GM21381 (cell line): Measurements from ENCODE around the gene INA.
"Not testable (repeated sequence)": the region's sequence is repeated elsewhere in the genome, so short reads cannot be mapped to it uniquely, and the experiment has no call there.

Source experiments
- ATAC-seq: cut with Tn5 transposase; IDR thresholded peaks from one replicate; pipeline ENCODE4 v1.9.1; 2021; ENCODE audit warnings: mild to moderate bottlenecking, moderate library complexity; ENCODE audit not compliant: unreplicated experiment

INA gene

DNA sequence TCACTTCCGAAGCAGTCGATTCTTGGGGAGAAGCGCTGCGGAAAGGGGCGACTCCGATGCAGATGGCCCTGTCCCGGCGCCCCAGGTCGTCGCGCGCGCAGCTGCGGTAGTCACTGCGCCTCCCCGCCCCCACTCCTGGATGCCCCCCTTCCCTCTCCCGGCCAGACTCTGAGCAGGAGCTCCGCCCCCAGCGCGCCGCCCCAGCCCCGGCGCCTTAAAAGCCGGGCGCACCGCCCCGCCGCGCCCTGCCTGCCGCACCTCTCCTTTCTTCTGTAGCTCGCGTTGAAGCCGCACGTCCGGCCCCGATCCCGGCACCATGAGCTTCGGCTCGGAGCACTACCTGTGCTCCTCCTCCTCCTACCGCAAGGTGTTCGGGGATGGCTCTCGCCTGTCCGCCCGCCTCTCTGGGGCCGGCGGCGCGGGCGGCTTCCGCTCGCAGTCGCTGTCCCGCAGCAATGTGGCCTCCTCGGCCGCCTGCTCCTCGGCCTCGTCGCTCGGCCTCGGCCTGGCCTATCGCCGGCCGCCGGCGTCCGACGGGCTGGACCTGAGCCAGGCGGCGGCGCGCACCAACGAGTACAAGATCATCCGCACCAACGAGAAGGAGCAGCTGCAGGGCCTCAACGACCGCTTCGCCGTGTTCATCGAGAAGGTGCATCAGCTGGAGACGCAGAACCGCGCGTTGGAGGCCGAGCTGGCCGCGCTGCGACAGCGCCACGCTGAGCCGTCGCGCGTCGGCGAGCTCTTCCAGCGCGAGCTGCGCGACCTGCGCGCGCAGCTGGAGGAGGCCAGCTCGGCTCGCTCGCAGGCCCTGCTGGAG, at the start of gene INA:
INA (plus strand) TSS at position 243 of the 817 bp plus-strand sequence; CDS start at position 317, 74 bp downstream.
- ATAC-seq, result no peak

DNA sequence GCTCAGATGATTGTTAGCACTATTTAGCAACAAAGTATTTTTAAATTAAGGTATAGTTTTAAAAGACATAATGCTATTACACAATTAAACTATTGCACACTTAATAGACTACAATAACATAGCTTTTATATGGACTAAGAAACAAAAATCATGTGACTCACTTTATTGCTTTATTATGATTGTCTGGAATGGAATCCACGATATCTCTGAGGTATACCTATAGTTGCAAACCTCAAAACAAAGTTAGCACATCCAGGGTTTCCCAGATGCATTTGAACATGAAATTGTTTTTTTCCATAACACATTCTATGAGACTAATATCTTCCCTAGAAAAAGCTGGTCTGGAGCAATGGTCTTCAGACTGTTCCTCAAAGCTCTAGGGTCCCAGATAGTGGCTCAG, 49.5 kb upstream of the INA start:
- no peak for ATAC-seq

DNA sequence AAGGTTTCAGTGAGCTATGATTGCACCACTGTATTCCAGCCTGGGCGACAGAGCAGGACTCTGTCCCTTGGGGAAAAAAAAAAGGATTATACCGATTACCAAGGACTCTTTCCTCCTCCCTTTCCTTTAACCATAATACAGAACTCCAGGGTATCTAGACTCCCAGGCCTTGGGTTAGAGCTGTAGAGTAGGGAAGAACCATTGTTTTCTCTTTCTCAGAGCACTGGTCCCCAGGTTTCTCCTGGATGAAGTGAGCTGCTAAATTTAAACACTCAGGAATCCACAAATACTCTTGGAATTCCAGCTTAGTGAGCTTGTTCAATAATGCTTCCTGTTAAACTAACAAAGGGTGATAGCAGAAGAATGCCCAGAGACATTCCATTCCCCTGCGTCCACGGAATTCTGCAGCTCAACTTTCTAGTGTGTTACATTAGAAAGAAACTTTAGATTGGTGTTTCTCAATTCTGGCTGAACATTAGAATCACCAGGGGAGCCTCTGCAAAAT, 45.8 kb upstream of the INA start:
- ATAC-seq, result no peak

DNA sequence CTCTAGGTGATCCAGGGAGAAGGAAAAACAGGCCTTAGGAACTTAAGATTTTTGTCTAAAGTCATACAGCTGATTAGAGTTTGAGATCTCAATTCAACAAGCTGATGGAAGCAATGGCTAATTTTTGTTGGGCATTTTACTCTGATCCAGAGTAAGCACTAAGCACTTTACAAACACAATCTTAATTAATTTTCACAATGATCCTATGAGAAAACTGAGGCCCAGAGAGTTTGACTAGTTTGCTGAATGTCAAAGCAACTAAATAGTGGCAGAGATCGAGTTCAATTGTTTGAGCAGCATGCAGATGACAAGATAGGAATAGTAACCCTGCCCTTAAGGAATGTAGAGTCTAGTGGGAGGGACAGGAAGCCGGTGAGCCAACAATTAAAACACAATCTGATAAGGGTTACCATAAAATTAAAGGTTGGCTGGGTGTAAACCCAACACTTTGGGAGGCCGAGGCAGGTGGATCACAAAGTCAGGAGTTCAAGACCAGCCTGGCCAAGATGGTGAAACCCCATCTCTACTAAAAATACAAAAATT, 44.7 kb upstream of the INA start:
- ATAC-seq, result no peak

DNA sequence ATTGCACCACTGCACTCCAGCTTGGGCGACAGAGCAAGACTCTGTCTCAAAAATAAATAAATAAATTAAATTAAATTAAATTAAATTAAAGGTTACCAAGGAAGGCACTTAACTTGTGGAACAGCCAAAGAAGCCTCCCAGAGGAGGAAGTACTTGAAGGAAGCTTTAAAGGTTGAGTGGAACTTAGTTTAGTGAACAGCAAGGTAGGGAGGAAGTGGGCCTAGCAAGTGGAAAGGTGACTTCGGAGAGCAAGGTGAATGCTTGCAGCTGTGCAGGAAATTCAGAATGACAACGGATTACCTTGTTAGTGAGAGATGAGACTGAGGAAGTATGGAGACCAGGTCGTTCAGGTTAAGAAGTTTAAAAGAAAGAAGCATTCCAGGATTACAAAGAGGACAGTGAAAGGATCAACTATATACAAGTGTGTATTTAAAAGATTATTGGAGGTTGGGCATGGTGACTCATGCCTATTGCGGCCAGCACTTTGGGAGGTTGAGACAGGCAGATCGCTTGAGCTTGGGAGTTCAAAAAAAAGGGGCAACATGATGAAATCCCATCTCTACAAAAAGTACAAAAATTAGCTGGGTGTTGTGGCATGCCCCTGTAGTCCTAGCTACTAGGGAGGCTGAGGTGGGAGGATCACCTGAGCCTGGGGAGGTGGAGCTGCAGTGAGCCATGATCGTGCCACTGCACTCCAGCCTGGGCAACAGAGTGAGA, 44.0 kb upstream of the INA start:
- no peak for ATAC-seq

DNA sequence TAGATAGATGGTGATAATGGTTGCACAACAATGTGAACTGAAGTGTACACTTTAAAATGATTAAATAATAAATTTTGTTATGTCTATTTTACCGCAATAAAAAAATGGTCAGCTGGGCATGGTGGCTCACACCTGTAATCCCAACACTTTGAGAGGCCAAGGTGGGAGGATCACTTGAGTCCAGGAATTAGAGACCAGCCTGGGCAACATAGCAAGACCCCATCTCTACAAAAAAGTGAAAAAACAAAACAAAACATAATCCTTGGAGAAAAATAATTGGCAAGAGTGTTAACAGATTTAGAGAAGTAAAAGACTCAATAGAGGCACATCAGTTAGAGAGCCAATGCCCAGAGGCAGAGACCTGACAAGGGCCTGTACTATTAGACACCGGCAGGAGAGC, 41.2 kb upstream of the INA start:
- ATAC-seq, result no peak

DNA sequence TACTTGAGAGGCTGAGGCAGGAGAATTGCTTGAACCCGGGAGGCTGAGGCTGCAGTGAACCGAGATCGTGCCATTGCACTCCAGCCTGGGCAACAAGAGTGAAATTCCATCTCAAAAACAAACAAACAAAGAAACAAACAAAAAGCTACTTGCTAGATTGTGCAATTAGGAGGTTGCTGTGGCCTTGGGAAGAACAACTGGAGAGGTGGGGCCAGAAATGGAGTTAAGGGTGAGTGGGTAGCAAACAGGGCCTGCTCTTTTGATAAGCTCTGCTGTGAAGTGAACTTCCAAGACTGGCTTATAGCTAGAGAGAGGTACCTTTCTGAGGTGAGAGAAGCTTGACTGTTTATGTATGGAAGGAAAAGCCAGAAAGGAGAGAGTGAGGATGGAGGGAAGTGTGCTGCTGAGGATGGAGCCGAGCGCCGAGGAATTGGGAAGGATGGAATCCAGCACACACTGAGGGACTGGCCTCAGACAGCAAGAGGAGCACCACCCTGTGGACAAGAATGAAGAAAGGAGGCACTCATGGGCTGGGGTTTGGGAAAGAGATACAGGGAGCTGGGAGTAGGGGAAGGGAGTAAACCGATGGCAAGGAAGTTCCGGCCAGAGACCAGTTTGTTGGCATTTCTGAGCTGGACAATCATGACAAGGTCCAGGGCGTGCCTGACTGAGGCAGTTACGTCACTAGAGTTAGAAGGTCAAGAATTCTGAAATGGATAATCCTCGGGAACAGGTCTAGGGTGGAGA, 38.3 kb upstream of the INA start:
- no peak for ATAC-seq

DNA sequence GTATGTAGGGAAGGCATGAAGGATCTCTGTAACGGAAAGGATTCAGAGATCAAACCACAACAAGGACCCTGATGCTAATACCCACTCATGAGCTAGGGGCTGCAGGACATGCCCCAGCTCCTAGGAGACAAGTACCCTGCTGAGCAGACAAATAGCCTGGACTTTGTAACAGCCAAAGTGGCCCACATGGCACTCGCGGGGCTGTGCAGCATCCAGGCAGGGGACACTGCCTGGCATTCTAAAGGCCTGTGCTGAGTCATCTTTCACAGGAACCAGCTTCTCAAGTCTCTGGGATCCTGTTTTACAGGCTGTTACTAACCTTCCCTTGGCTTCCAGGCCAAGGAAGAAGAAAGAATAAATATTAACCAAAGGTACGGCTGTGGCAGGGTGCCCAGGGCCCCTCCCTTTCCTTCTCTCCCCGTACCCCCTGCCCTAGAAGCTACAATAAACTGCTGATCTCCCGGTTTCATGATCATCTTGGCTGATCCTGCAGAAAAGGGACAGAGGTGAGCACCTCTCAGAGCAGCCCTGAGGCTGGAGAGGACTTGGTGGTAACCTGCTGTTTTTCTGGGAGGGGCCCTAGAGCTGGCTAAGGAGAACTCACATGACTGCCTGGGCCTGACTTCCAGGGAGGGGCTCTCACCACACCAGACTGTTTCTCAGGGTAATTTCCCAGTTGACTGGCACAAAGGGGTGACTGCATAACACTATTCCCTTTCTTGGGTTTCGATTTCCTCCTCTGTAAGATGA, 35.5 kb upstream of the INA start:
- ATAC-seq, result no peak

DNA sequence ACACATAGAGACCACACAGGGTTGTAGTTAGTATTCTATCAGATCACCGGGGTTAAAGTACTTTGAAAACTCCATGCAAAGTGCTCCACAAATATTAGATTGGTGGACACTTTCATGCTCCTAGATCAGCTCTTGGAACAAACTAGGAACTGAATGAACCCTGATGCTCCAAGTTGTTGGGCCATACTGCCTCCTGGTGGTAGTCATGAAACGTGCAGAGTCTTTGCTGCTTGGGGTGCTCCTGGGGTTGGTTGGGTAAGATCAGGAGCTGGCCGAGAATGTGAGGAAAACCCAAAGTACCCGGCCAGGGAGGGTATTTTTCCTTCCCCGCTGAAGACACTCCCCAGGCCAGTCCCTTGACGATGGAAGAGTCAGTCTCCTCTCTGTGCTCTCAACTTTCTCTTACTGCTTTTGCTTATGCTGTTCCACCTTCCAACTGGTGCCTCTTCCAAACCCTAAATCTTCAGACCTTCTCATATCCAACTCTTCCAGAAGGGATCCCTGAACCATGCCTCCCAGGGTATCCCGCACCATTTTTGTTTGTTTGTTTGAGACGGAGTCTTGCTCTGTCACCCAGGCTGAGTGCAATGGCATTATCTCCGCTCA, 32.2 kb upstream of the INA start:
- no peak for ATAC-seq

DNA sequence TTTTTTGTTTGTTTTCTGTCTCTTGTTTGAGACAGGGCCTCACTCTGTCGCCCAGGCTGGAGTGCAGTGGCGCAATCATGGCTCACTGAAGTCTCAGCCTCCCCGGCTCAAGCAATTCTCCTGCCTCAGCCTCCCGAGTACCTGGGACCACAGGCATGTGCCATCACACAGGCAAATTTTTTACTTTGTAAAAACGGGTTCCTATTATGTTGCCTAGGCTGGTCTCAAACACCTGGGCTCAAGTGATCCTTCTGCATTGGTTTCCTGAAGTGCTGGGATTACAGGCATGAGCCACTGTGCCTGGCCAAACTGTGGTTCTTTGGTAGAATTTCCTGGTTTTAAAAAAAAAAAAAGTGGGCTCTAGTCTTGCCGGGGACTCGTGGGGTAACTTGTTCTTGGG, 31.4 kb upstream of the INA start, which contains the start of gene RPEL1:
RPEL1 (plus strand) TSS at position 301 of the 400 bp plus-strand sequence. CDS start 110 bp downstream, outside the sequence.
- ATAC-seq, result not testable (repeated sequence)

DNA sequence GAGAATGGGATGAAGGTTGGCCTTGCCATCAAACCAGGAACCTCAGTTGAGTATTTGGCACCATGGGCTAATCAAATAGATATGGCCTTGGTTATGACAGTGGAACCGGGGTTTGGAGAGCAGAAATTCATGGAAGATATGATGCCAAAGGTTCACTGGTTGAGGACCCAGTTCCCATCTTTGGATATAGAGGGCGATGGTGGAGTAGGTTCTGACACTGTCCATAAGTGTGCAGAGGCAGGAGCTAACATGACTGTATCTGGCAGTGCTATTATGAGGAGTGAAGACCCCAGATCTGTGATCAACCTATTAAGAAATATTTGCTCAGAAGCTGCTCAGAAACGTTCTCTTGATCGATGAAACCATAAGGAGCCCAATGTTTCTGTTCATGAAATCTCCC, 30.6 kb upstream of the INA start:
- no peak for ATAC-seq

DNA sequence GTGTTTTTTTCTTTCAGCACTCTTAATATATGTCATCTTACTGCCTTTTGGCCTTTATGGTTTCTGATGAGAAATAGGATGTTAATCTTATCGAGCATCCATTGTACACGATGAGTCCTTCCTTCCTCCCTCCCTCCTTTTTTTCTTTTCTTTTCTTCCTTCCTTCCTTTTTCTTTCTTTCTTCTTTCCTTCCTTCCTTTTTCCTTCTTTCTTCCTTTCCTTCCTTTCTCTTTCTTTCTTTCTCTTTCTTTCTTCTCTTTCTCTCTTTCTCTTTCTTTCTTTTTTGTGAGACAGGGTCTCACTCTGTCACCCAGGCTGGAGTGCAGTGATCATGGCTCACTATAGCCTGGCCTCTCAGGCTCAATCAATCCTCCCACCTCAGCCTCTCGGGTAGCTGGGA, 22.8 kb upstream of the INA start:
- no peak for ATAC-seq

DNA sequence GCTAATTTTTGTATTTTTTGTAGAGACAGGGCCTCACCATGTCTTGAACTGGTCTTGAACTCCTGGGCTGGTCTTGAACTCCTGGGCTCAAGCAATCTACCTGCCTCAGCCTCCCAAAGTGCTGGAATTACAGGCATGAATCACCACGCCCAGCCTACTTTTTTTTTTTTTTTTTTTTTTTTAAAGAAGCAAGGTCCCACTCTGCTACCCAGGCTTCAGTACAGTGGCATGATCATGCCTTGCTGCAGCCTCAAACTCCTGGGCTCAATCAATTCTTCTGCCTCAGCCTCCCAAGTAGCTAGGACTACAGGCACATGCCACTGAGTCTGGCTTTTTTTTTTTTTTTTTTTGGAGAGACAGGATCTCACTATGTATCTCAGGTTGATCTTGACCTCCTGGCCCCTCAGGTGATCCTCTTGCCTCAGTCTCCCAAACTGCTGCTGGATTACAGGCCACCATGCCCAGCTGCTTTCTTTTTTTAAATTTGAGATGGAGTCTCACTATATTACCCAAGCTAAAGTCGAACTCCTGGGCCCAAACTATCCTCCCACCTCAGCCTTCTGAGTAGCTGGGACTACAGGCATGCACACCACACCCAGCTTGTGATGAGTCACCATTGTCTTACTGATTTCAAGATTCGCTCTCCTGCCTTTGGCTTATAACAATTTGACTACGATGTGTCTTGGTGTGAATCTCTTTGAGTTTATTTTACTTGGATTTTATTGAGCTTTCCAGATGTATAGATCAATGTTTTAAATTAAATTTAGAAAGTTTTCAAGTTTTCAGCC, 22.2 kb upstream of the INA start:
- no peak for ATAC-seq

DNA sequence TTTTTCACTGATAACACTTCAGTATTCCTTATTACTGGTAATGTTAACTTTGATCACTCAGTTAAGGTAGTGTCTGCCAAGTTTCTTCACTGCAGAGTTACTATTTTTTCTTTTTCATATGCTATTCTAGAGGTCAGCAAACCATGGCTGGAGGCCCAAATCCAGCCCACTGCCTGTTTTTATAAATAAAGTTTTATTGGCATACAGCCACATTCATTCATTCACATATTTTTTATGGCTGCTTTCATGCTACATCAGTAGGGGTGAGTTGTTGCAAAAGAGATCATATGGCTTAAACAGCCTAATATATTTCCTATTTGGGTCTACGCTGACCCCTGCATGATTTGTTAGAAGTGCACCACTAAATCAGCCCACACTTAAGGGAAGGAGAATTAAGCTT, 20.3 kb upstream of the INA start:
- no peak for ATAC-seq

DNA sequence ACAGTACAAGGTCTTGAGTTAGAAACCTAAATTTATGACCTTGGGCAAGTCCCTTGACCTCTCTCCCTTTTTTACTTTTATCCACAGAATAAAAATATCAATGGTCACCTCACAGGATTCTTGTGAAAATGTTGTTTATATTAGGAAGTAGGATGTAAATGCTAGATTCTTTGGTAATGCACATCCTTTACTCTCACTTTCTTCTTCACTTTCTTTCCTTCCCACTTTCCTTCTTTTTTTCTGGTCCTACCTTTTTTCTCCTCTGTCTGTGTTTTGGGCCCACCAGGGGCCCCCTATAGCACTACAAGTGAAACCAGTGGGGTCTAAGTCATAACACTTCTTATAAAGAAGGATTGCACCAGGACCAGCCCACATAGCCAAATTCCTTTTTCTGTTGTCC, 19.1 kb upstream of the INA start:
- no peak for ATAC-seq

DNA sequence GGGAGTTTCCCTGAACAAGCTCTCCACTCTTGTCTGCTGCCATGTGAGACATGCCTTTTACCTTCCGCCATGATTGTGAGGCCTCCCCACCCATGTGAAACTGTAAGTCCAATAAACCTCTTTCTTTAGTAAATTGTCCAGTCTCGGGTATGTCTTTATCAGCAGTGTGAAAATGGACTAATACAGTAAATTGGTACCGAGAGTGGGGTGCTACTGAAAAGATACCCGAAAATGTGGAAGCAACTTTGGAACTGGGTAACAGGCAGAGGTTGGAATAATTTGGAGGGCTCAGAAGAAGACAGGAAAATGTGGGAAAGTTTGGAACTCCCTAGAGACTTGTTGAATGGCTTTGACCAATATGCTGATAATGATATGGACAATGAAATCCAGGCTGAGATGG, 18.0 kb upstream of the INA start:
- ATAC-seq, result not testable (repeated sequence)

DNA sequence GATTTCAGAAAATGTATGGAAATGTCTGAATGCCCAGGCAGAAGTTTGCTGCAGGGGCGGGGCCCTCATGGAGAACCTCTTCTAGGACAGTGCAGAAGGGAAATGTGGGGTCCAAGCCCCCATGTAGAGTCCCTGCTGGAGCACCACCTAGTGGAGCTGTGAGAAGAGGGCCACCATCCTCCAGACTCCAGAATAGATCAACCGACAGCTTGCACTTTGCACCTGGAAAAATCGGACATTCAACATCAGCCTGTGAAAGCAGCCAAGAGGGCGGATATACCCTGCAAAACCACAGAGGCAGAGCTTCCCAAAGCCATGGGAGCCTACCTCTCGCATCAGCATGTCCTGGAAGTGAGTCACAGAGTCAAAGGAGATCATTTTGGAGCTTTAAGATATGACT, 16.9 kb upstream of the INA start:
- ATAC-seq, result no peak

DNA sequence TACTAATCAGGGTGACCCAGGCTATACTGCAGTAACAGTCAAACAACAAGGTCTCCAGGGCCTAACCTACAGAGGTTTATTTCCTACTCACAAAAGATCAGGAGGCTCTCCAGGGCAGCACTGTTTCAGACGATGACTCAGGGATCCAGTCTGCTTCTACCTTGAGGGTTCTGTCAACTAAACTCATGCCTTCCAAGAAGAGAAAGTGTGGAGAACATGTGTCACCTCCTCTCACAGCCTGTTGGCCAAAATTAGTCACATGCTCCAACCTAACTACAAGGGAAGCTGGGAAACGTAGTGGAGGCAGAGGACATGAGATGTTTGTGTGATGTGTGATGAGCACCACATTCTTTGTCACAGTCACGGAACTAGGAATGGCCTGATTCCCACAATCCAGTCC, 14.7 kb upstream of the INA start:
- no peak for ATAC-seq

DNA sequence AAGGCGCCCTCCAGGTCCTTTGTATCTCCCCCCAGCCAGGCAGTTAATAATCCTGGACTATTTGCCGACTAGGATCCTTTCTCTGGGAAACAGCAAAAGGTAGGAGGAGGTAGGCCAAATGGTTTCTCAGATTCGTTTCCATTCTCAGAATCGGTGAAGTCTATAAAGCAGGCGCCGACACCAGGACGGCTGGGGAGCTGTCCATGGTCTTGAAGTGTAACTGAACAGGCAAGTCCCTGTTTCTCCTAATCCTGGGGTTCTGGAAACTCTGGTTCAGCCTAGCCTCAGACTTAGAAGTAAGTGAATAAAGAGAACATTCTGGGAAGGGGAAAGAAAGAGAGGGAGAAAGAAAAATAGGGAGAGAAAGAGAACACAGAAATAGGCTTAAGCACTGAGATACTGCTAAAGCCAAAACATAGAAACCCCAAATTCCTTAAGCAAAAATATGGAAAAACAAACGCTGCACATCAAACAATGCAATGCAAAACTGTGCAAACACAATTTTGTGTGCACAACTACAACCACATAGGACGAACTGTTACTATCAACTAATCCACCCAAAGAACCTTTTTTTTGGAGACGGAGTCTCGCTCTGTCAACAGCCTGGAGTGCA, 11.1 kb upstream of the INA start:
- no peak for ATAC-seq
